ENCODE data around the gene C11orf54. TPM values are rescaled to one million over a fixed set of nuclear protein-coding genes. Genes with fewer than 3 reads are reported as not detected.
A peak's percentile ranks its signal among the peaks of the same experiment; 100 is the strongest.

Gene C11orf54
- total RNA-seq: 38.2 TPM

GRCh38 chr11:93741094-93741881 is at the start of gene C11orf54, which contains the start of gene TAF1D:
Gene C11orf54 (plus strand): TSS chr11:93741672. CDS start chr11:93747394, 5,722 bp downstream.
Gene TAF1D (minus strand): TSS chr11:93741495. CDS start chr11:93739304, 2,191 bp downstream.
- ATAC-seq: peak; percentile 99
- intact Hi-C loops (cut with DNase I): no loop called here
- DNase-seq (ENCODE audit: low spot score): peak; percentile 99

- ATAC-seq (no peak), DNase-seq (ENCODE audit: low spot score) (no peak)
- intact Hi-C loops (cut with DNase I): no loop called here
These were observed 47.4 kb upstream of the C11orf54 start for GRCh38 chr11:93694109-93694508.

- no peak for DNase-seq (ENCODE audit: low spot score)
- no peak for ATAC-seq
- intact Hi-C loops (cut with DNase I): no loop called here
These were observed 46.9 kb upstream of the C11orf54 start for GRCh38 chr11:93694557-93694956.

- intact Hi-C loops (cut with DNase I): no loop called here
- DNase-seq (ENCODE audit: low spot score): no peak
- ATAC-seq: no peak
These were observed 43.9 kb upstream of the C11orf54 start for GRCh38 chr11:93697611-93698010.

GRCh38 chr11:93700830-93701229 is 40.6 kb upstream of the C11orf54 start:
- ATAC-seq (no peak), DNase-seq (ENCODE audit: low spot score) (no peak)
- intact Hi-C loops (cut with DNase I): loop anchor here (10.0 kb wide), 1 partner anchor 634 kb away; no protein-coding TSS in a partner anchor

GRCh38 chr11:93704237-93704636 is 37.2 kb upstream of the C11orf54 start:
- no peak for ATAC-seq
- intact Hi-C loops (cut with DNase I): loop anchor here (10.0 kb wide), 1 partner anchor 631 kb away; no protein-coding TSS in a partner anchor
- no peak for DNase-seq (ENCODE audit: low spot score)

GRCh38 chr11:93710239-93710638 is 31.2 kb upstream of the C11orf54 start:
- DNase-seq (ENCODE audit: low spot score) (no peak), ATAC-seq (no peak)
- intact Hi-C loops (cut with DNase I): no loop called here

- DNase-seq (ENCODE audit: low spot score): no peak
- ATAC-seq: no peak
- intact Hi-C loops (cut with DNase I): no loop called here
These were observed 28.8 kb upstream of the C11orf54 start for GRCh38 chr11:93712678-93713077.

- intact Hi-C loops (cut with DNase I): no loop called here
- DNase-seq (ENCODE audit: low spot score) (no peak), ATAC-seq (no peak)
These were observed 25.6 kb upstream of the C11orf54 start for GRCh38 chr11:93715797-93716396.

- intact Hi-C loops (cut with DNase I): no loop called here
- no peak for DNase-seq (ENCODE audit: low spot score)
- ATAC-seq: no peak
These were observed 24.0 kb upstream of the C11orf54 start for GRCh38 chr11:93717501-93717900.

GRCh38 chr11:93718057-93718563 is 23.4 kb upstream of the C11orf54 start:
- intact Hi-C loops (cut with DNase I): no loop called here
- ATAC-seq (no peak), DNase-seq (ENCODE audit: low spot score) (no peak)

- intact Hi-C loops (cut with DNase I): no loop called here
- ATAC-seq: no peak
- no peak for DNase-seq (ENCODE audit: low spot score)
These were observed 22.2 kb upstream of the C11orf54 start for GRCh38 chr11:93719310-93719709.

- ATAC-seq: no peak
- no peak for DNase-seq (ENCODE audit: low spot score)
- intact Hi-C loops (cut with DNase I): no loop called here
These were observed 20.9 kb upstream of the C11orf54 start for GRCh38 chr11:93720522-93720921.

- intact Hi-C loops (cut with DNase I): no loop called here
- ATAC-seq (no peak), DNase-seq (ENCODE audit: low spot score) (no peak)
These were observed 17.4 kb upstream of the C11orf54 start for GRCh38 chr11:93724089-93724488.

GRCh38 chr11:93727985-93728791 is 13.3 kb upstream of the C11orf54 start:
- DNase-seq (ENCODE audit: low spot score) (no peak), ATAC-seq (no peak)
- intact Hi-C loops (cut with DNase I): no loop called here

GRCh38 chr11:93728792-93729128 is 12.7 kb upstream of the C11orf54 start:
- intact Hi-C loops (cut with DNase I): no loop called here
- ATAC-seq (no peak), DNase-seq (ENCODE audit: low spot score) (no peak)

- no peak for DNase-seq (ENCODE audit: low spot score)
- no peak for ATAC-seq
- intact Hi-C loops (cut with DNase I): no loop called here
These were observed 12.3 kb upstream of the C11orf54 start for GRCh38 chr11:93729129-93729616.

- intact Hi-C loops (cut with DNase I): no loop called here
- DNase-seq (ENCODE audit: low spot score) (no peak), ATAC-seq (no peak)
These were observed 11.1 kb upstream of the C11orf54 start for GRCh38 chr11:93730108-93731107.

Data from sciatic nerve (tissue), 2 donors.